A673 (cell line): ENCODE results near the gene MAGI3. TPM values are rescaled to one million over a fixed set of nuclear protein-coding genes. Genes with fewer than 3 reads are reported as not detected.
"Not testable (repeated sequence)": the region's sequence is repeated elsewhere in the genome, so short reads cannot be mapped to it uniquely, and the experiment has no call there.

Experiments
- BruUV-seq: library from RNA; stranded (reverse); fragments of 400-500 nt; replicated peaks from 2 replicates; lab custom pipeline; 2021; lab: Mats Ljungman, UMichigan
- CTCF ChIA-PET: fragments of 300-600 bp; sonication (Branson Sonifier 250); formaldehyde crosslinking; loops from one replicate; lab custom pipeline; 2022; ENCODE audit warnings: antibody characterized with exemption; lab: Charles Lee
- POLR2A ChIA-PET: fragments of 300-600 bp; sonication (Branson Sonifier 250); formaldehyde crosslinking; loops from one replicate; lab custom pipeline; 2022; ENCODE audit warnings: antibody characterized with exemption; ENCODE audit not compliant: low non-redundant PET; lab: Charles Lee
- DNase-seq: peaks from one replicate; pipeline ENCODE4 v3.0.0-alpha.2; 2015; ENCODE audit warnings: low spot score
- H3K27ac ChIP-seq: fragments of 200-600 bp; sonication (generic); 2 replicates; pipeline ENCODE4 v1.5.1; 2016; ENCODE audit warnings: mixed run types, low read depth, mild to moderate bottlenecking, mixed read lengths, antibody characterized with exemption, low read length; ENCODE audit not compliant: poor library complexity, severe bottlenecking
- H3K27me3 ChIP-seq: fragments of 200-600 bp; sonication (generic); replicated peaks from 2 replicates; pipeline ENCODE4 v1.6.1; 2017; ENCODE audit warnings: mixed run types, low read depth, mild to moderate bottlenecking, mixed read lengths, antibody characterized with exemption, low read length; ENCODE audit not compliant: insufficient read depth, poor library complexity
- H3K36me3 ChIP-seq: fragments of 200-600 bp; sonication (generic); 2 replicates; pipeline ENCODE4 v1.6.1; 2016; ENCODE audit warnings: mixed run types, mild to moderate bottlenecking, mixed read lengths, antibody characterized with exemption, low read length; ENCODE audit not compliant: insufficient read depth, poor library complexity, severe bottlenecking
- H3K4me1 ChIP-seq: fragments of 200-600 bp; sonication (generic); 2 replicates; pipeline ENCODE4 v1.6.1; 2017; ENCODE audit warnings: mixed run types, mild to moderate bottlenecking, mixed read lengths, antibody characterized with exemption, low read length; ENCODE audit not compliant: insufficient read depth, poor library complexity, severe bottlenecking
- H3K4me3 ChIP-seq: fragments of 200-600 bp; sonication (generic); 2 replicates; pipeline ENCODE4 v1.5.1; 2016; ENCODE audit warnings: low read depth, mixed run types, mild to moderate bottlenecking, mixed read lengths, low read length; ENCODE audit not compliant: poor library complexity, severe bottlenecking
- H3K9me3 ChIP-seq: fragments of 200-600 bp; sonication (generic); 2 replicates; pipeline ENCODE4 v1.6.1; 2016; ENCODE audit warnings: mixed run types, low read depth, mild to moderate bottlenecking, mixed read lengths, antibody characterized with exemption, low read length; ENCODE audit not compliant: poor library complexity, severe bottlenecking
- CTCF ChIP-seq: fragments of 300-800, 200-600 bp; sonication (generic); conservative IDR thresholded peaks from 2 replicates; pipeline ENCODE4 v1.5.1; 2017; ENCODE audit warnings: low read depth, mild to moderate bottlenecking, antibody characterized with exemption, low read length, moderate library complexity, mixed read lengths
- EZH2 ChIP-seq: fragments of 200-600 bp; sonication (generic); IDR thresholded peaks from 2 replicates; pipeline ENCODE4 v1.6.1; 2017; ENCODE audit warnings: borderline replicate concordance, low read depth, mild to moderate bottlenecking, mixed read lengths, antibody characterized with exemption, low read length; ENCODE audit not compliant: poor library complexity, severe bottlenecking
- intact Hi-C: fragments of 100-400 bp; cut with micrococcal nuclease; formaldehyde crosslinking; loops from one replicate; pipeline ENCODE4 v1.10.0; 2022; ENCODE audit not compliant: unreplicated experiment
- total RNA-seq: library from RNA; stranded (reverse); gene quantifications from 2 replicates; pipeline ENCODE4 v1.2.3, GENCODE V29; 2021

MAGI3 gene
- total RNA-seq, 1 experiment from 2014 or later, result 5.1 TPM

GRCh38 chr1:113701429-113701828 lies 311.1 kb downstream of the MAGI3 start:
- Histone ChIP-seq H3K27ac (no peak overlapping the region), H3K9me3 (no peaks in the 10 kb centered on the region), H3K36me3 (peaks cover 19% of the 10 kb centered on the region), H3K4me1 (no peaks in the 10 kb centered on the region), H3K27me3 (no peaks in the 10 kb centered on the region), H3K4me3 (no peak overlapping the region)
- TF ChIP-seq CTCF, result no peak
- DNase-seq, result peak; percentile 49
- ChIA-PET POLR2A (no interaction called here), CTCF (no interaction called here)
- intact Hi-C loops, result no loop called here
- BruUV-seq, result no TSS peak

- Histone ChIP-seq H3K27me3 (no peaks in the 10 kb centered on the region), H3K9me3 (no peaks in the 10 kb centered on the region), H3K36me3 (peaks cover 25% of the 10 kb centered on the region), H3K4me1 (no peaks in the 10 kb centered on the region), H3K4me3 (no peak overlapping the region), H3K27ac (no peak overlapping the region)
- intact Hi-C loops, result no loop called here
- BruUV-seq, result no TSS peak
- CTCF ChIA-PET, result no interaction called here
- POLR2A ChIA-PET, result no interaction called here
- no peak for DNase-seq
- TF ChIP-seq EZH2, result no peak
- TF ChIP-seq CTCF, result no peak
Observed at GRCh38 chr1:113714606-113715269, 324.4 kb downstream of the MAGI3 start.

GRCh38 chr1:113717506-113717905 lies 327.2 kb downstream of the MAGI3 start:
- H3K4me3 ChIP-seq, BruUV-seq, CTCF ChIA-PET, H3K9me3 ChIP-seq, H3K27ac ChIP-seq, intact Hi-C loops, POLR2A ChIA-PET, DNase-seq, H3K27me3 ChIP-seq, H3K4me1 ChIP-seq: not testable (repeated sequence)
- peaks cover 27% of the 10 kb centered on the region for H3K36me3 ChIP-seq

GRCh38 chr1:113718621-113719020 lies 328.3 kb downstream of the MAGI3 start:
- BruUV-seq, DNase-seq, POLR2A ChIA-PET, CTCF ChIA-PET, H3K4me3 ChIP-seq, H3K27ac ChIP-seq, H3K9me3 ChIP-seq, H3K27me3 ChIP-seq, H3K4me1 ChIP-seq, intact Hi-C loops: not testable (repeated sequence)
- peaks cover 34% of the 10 kb centered on the region for H3K36me3 ChIP-seq
